ENCODE results near the gene TET1. TPM values are rescaled to one million over a fixed set of nuclear protein-coding genes. Genes with fewer than 3 reads are reported as not detected.
A peak's percentile ranks its signal among the peaks of the same experiment; 100 is the strongest.
"Not testable (repeated sequence)": the region's sequence is repeated elsewhere in the genome, so short reads cannot be mapped to it uniquely, and the experiment has no call there.

Gene TET1
- 2.8 and 3.0 TPM in 2 replicates for total RNA-seq (2014; rRNA removed; shearing (Covaris generic))
- 1.3 and 1.9 TPM in 2 replicates for polyA plus RNA-seq (2014; cell fraction: nucleus; rRNA removed)

DNA sequence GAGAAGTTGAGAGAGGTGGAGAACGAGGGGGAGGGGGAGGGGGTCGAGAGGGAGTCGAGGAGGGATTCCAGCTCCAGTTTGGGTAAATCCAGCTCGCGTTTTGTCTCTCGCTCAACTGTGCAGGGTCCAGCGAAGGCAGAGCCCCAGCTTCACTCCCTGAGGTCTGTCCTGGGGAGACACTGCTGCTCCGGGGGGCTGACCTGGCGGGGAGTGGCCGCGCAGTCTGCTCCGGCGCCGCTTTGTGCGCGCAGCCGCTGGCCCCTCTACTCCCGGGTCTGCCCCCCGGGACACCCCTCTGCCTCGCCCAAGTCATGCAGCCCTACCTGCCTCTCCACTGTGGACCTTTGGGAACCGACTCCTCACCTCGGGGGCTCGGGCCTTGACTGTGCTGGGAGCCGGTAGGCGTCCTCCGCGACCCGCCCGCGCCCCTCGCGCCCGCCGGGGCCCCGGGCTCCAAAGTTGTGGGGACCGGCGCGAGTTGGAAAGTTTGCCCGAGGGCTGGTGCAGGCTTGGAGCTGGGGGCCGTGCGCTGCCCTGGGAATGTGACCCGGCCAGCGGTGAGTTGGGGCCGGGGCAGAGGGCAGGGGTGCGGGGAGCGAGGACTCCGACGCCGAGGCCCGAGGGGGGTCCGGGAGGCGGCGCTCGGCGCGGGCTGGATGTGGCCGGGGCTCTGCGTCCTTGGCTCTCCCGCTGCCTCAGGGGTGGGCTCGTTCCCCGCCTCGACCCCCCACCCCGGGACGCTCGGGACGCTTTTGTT lies at the start of gene TET1:
Gene TET1 (plus strand): TSS at position 152 of the 757 bp plus-strand sequence. CDS start 12,002 bp downstream, outside the sequence.
- peak; percentile 60 for DNase-seq (ENCODE audit: extremely low read depth, low read depth)

DNA sequence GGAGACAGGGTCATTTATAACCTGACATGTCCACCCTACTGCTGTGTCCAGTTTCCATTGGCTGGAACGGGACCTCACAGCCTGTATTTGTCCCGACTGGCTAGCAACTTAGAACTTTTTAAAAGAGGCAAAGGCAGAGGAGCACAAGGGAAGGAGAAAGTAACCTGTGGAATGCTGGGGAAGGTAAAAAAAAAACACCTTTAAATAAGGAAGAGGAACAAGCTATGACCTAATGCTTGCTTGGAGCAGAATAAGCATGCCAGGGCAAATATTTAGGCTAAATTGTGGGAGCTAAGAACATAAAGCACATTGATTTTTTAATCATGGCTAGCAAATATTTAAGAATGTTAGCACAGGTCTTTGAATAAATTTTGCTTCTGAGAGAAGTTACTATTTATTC lies 43.9 kb upstream of the TET1 start:
- not testable (repeated sequence) for DNase-seq (ENCODE audit: extremely low read depth, low read depth)

GRCh38 chr10:68516766-68517165 lies 43.4 kb upstream of the TET1 start:
- DNase-seq (ENCODE audit: extremely low read depth, low read depth): no peak

GRCh38 chr10:68517188-68517587 lies 42.9 kb upstream of the TET1 start:
- no peak for DNase-seq (ENCODE audit: extremely low read depth, low read depth)

GRCh38 chr10:68518609-68519008 lies 41.5 kb upstream of the TET1 start:
- DNase-seq (ENCODE audit: extremely low read depth, low read depth): not testable (repeated sequence)

DNA sequence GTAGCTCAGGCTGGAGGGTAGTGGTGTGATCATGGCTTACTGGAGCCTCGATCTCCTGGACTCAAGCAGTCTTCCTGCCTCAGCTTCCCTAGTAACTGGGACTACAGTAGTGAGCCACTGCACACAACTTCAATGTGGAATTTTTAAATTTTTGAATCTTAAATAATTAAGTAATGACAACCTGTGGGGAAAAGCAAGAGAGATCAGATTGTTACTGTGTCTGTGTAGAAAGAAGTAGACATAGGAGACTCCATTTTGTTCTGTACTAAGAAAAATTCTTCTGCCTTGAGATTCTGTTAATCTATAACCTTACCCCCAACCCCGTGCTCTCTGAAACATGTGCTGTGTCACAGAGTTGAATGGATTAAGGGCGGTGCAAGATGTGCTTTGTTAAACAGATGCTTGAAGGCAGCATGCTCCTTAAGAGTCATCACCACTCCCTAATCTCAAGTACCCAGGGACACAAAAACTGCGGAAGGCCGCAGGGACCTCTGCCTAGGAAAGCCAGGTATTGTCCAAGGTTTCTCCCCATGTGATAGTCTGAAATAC lies 34.6 kb upstream of the TET1 start:
- not testable (repeated sequence) for DNase-seq (ENCODE audit: extremely low read depth, low read depth)

DNA sequence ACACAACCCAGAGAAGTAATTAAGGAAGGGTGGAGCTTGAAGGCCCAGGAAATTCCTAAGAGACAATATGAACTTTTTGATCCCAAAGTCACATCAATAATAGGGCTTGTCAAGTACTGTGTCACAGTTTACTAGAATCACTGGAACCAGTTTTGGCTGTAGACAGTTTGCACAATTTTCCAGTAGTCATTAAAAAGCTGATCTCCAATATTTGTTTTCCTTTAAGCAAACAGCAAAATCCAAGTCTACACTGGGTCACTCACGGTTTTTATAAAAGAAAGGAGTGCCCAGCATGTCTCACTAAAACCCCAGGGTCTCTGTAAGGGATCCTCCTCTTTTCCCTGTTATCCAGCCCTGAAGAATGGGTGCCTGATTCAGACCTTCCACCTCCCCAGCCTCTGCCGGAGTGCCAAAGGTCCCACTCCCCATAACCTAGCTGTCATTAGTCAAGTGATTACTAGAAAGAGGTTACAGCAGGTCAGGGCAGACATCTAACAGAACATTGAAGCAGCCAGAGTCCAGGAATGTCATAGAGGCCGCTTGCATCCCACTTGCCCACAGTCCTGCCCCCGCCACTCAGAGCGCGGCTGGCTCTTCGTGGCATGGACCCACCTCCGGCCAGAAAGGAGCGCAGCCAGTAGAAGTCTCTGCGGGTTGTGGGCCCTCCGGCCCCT lies 33.4 kb upstream of the TET1 start:
- DNase-seq (ENCODE audit: extremely low read depth, low read depth): no peak

- no peak for DNase-seq (ENCODE audit: extremely low read depth, low read depth)
These were observed 23.2 kb upstream of the TET1 start for GRCh38 chr10:68536973-68537372.

GRCh38 chr10:68537796-68538195 lies 22.3 kb upstream of the TET1 start:
- no peak for DNase-seq (ENCODE audit: extremely low read depth, low read depth)

- DNase-seq (ENCODE audit: extremely low read depth, low read depth): no peak
These were observed 16.9 kb upstream of the TET1 start for GRCh38 chr10:68543004-68543918.

- DNase-seq (ENCODE audit: extremely low read depth, low read depth): peak; percentile 82
These were observed 9.3 kb upstream of the TET1 start for GRCh38 chr10:68550747-68551411.

DNA sequence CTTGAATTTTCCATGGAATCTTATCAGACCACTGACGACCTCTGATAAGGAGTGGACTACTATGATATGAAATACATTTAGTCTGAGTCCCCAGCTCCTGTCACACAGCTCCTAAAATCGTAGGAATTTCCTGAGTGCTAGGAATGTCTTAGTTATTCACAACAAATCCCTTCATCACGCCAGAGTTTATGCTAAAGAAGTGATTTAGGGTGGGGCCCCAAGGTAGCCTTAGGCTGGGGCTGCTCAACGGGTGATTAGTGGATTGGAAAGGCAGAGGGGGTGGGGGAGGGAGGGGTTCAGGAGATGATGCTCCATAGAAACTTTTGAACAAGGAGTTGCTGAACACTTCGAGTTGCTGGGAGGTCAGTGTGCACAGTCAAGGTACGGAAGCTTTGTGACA lies 7.0 kb upstream of the TET1 start:
- no peak for DNase-seq (ENCODE audit: extremely low read depth, low read depth)

GRCh38 chr10:68553599-68553998 lies 6.5 kb upstream of the TET1 start:
- no peak for DNase-seq (ENCODE audit: extremely low read depth, low read depth)

DNA sequence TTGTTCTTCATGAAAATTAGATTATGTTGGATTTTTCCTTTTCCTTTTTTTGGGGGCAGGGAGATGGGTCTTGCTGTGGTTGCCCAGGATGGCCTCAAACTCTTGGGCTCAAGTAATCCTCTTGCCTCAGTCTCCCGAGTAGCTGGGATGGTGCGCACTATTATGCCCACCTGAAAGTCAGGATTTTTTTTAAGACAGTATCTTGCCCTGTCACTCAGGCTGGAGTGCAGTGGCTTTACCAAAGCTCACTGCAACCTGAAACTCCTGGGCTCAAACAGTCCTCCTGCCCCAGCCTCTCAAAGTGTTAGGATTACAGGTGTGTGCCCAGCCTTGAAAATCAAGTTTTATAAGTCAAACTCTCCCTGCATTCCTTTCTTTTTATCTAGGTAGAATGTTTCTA lies 1.7 kb upstream of the TET1 start:
- no peak for DNase-seq (ENCODE audit: extremely low read depth, low read depth)

DNA sequence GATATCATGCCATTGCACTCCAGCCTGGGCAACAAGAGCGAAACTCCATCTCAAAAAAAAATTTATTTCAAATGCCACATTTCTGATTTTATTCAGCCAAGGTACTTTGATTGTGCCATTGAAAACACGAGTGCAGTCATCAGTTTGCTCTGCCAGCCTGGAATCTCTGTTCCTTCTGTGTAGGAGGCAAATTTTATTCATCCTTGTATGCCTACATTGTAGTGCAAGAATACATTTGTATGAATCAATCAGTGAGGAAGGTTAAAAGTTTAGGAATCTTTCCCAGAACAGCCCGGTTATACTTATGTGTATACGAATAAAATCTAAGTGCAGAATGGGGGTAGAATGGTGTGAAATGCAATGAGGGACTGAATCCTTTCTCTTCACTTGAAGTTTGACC lies 886 bp upstream of the TET1 start:
- DNase-seq (ENCODE audit: extremely low read depth, low read depth): no peak

DNA sequence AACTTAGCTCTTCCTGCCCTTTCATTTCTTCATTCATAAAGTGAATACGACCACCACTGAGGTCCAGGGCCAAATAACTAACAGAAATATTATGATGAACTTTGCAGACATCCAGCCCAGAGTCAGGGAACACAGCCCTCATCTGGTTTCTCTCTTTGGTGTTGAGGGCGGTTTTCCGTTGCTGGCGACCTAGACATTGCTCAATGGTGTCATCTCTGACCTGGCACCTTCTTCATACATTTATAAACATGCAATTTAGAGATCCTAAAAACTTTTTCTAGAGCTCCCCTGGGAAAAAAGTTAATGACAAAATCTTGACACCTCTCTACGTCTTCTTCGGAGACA lies 324 bp upstream of the TET1 start:
- no peak for DNase-seq (ENCODE audit: extremely low read depth, low read depth)

GRCh38 chr10:68560943-68561864 lies 1.1 kb downstream of the TET1 start:
- no peak for DNase-seq (ENCODE audit: extremely low read depth, low read depth)

GRCh38 chr10:68561865-68562649 lies 1.9 kb downstream of the TET1 start:
- no peak for DNase-seq (ENCODE audit: extremely low read depth, low read depth)
